HEK293 (cell line): ENCODE results near the gene USP2.

ENCODE experiments used
- CTCF ChIA-PET: fragments of 350-600 bp; formaldehyde crosslinking; extraction: SDS; loops from one replicate; lab custom pipeline; 2021; ENCODE audit warnings: antibody characterized with exemption; lab: Yijun Ruan, JAX
- POLR2A ChIA-PET: fragments of 300-600 bp; formaldehyde crosslinking; extraction: SDS; loops from one replicate; lab custom pipeline; 2020; ENCODE audit warnings: antibody characterized with exemption, inconsistent platforms; lab: Yijun Ruan, JAX
- H3K27ac ChIP-seq: fragments of 200-500 bp; sonication (Bioruptor generic); 2 replicates; pipeline ENCODE4 v1.5.1; 2014; ENCODE audit warnings: low read depth, low read length, control low read depth, inconsistent platforms; ENCODE audit errors: extremely low read depth
- H3K36me3 ChIP-seq, 2 experiments: fragments of 200-500 bp in 1 of 2; sonication (Bioruptor generic) in 1 of 2; 1 replicate in 1 of 2; 2 replicates in 1 of 2; pipeline ENCODE4 v1.5.1; 2014 to 2017; ENCODE audit warnings: inconsistent platforms in 2 of 2, low read length in 2 of 2; ENCODE audit not compliant: control insufficient read depth in 2 of 2, insufficient read depth in 1 of 2
- H3K4me1 ChIP-seq: fragments of 200-500 bp; sonication (Bioruptor generic); 2 replicates; pipeline ENCODE4 v1.5.1; 2014; ENCODE audit warnings: mild to moderate bottlenecking, low read length, inconsistent platforms; ENCODE audit not compliant: control insufficient read depth, insufficient read depth
- H3K4me3 ChIP-seq: 2 replicates; pipeline ENCODE4 v1.5.1; 2011; ENCODE audit warnings: low read depth, mild to moderate bottlenecking, control low read depth, low read length, moderate library complexity
- H3K9me3 ChIP-seq: fragments of 200-500 bp; sonication (Bioruptor generic); 2 replicates; pipeline ENCODE4 v1.5.1; 2014; ENCODE audit warnings: low read depth, low read length, inconsistent platforms; ENCODE audit not compliant: control insufficient read depth, insufficient read depth
- GLIS1 ChIP-seq: fragments of 450-650 bp; formaldehyde crosslinking; IDR thresholded peaks from 2 replicates; pipeline ENCODE4 v1.5.1; 2016; ENCODE audit warnings: missing biosample characterization, missing genetic modification characterization
- HIC1 ChIP-seq: fragments of 450-650 bp; formaldehyde crosslinking; IDR thresholded peaks from 2 replicates; pipeline ENCODE4 v1.5.1; 2016; ENCODE audit warnings: missing biosample characterization, missing genetic modification characterization
- KLF7 ChIP-seq: fragments of 450-650 bp; formaldehyde crosslinking; IDR thresholded peaks from 2 replicates; pipeline ENCODE4 v1.5.1; 2016; ENCODE audit warnings: missing biosample characterization, missing genetic modification characterization, borderline replicate concordance
- PRDM1 ChIP-seq: fragments of 450-650 bp; formaldehyde crosslinking; IDR thresholded peaks from 2 replicates; pipeline ENCODE4; 2016; ENCODE audit warnings: missing biosample characterization, missing genetic modification characterization
- SP2 ChIP-seq: fragments of 450-650 bp; formaldehyde crosslinking; IDR thresholded peaks from 2 replicates; pipeline ENCODE4 v1.5.1; 2016; ENCODE audit warnings: missing biosample characterization, missing genetic modification characterization
- TRIM28 ChIP-seq: IDR thresholded peaks from 2 replicates; pipeline ENCODE4 v1.6.1; 2011; ENCODE audit warnings: low read length, control low read depth, borderline replicate concordance
- ZBTB11 ChIP-seq: fragments of 450-650 bp; formaldehyde crosslinking; conservative IDR thresholded peaks from 2 replicates; pipeline ENCODE4 v1.5.1; 2016; ENCODE audit warnings: low read depth, missing biosample characterization, missing genetic modification characterization
- ZFP3 ChIP-seq: fragments of 450-650 bp; formaldehyde crosslinking; IDR thresholded peaks from 2 replicates; pipeline ENCODE4 v1.5.1; 2016; ENCODE audit warnings: low read depth, missing biosample characterization, missing genetic modification characterization
- ZNF10 ChIP-seq: fragments of 450-650 bp; formaldehyde crosslinking; IDR thresholded peaks from 2 replicates; pipeline ENCODE4 v1.5.1; 2017; ENCODE audit warnings: missing biosample characterization, missing genetic modification characterization
- ZNF112 ChIP-seq: fragments of 450-650 bp; formaldehyde crosslinking; IDR thresholded peaks from 2 replicates; pipeline ENCODE4 v1.5.0; 2017; ENCODE audit warnings: missing biosample characterization, missing genetic modification characterization
- ZNF114 ChIP-seq: fragments of 450-650 bp; formaldehyde crosslinking; IDR thresholded peaks from 2 replicates; pipeline ENCODE4 v1.5.0; 2017; ENCODE audit warnings: missing biosample characterization, missing genetic modification characterization
- ZNF133 ChIP-seq: fragments of 450-650 bp; formaldehyde crosslinking; IDR thresholded peaks from 2 replicates; pipeline ENCODE4 v1.5.1; 2016; ENCODE audit warnings: missing biosample characterization, missing genetic modification characterization
- ZNF157 ChIP-seq: fragments of 450-650 bp; formaldehyde crosslinking; IDR thresholded peaks from 2 replicates; pipeline ENCODE4 v1.5.1; 2016; ENCODE audit warnings: missing biosample characterization, missing genetic modification characterization
- ZNF274 ChIP-seq, 2 experiments: fragments of 200-500 bp in 1 of 2; fragments of 450-650 bp in 1 of 2; sonication (Bioruptor generic) in 1 of 2; formaldehyde crosslinking in 1 of 2; IDR thresholded peaks; 2 replicates each; pipeline versions ENCODE4 v1.5.1 to v1.6.1; 2014 to 2016; ENCODE audit warnings: borderline replicate concordance in 1 of 2, inconsistent platforms in 1 of 2, low read length in 1 of 2, missing biosample characterization in 1 of 2, missing genetic modification characterization in 1 of 2
- ZNF426 ChIP-seq: fragments of 450-650 bp; formaldehyde crosslinking; IDR thresholded peaks from 2 replicates; pipeline ENCODE4 v1.5.1; 2017; ENCODE audit warnings: missing biosample characterization, missing genetic modification characterization, mild to moderate bottlenecking, inconsistent platforms, moderate library complexity
- ZNF521 ChIP-seq: fragments of 450-650 bp; formaldehyde crosslinking; IDR thresholded peaks from 2 replicates; pipeline ENCODE4 v1.5.1; 2017; ENCODE audit warnings: missing biosample characterization, mild to moderate bottlenecking, missing genetic modification characterization
- ZNF530 ChIP-seq: fragments of 450-650 bp; formaldehyde crosslinking; IDR thresholded peaks from 2 replicates; pipeline ENCODE4 v1.5.1; 2016; ENCODE audit warnings: low read depth, missing biosample characterization, missing genetic modification characterization
- ZNF544 ChIP-seq: fragments of 450-650 bp; formaldehyde crosslinking; IDR thresholded peaks from 2 replicates; pipeline ENCODE4 v1.5.0; 2017; ENCODE audit warnings: missing biosample characterization, missing genetic modification characterization
- ZNF626 ChIP-seq: fragments of 450-650 bp; sonication (Bioruptor Pico); formaldehyde crosslinking; IDR thresholded peaks from 2 replicates; pipeline ENCODE4 v1.5.1; 2018; ENCODE audit warnings: missing biosample characterization, missing genetic modification characterization, inconsistent platforms
- ZNF629 ChIP-seq: fragments of 450-650 bp; formaldehyde crosslinking; IDR thresholded peaks from 2 replicates; pipeline ENCODE4 v1.5.1; 2017; ENCODE audit warnings: missing biosample characterization, missing genetic modification characterization
- ZNF670 ChIP-seq: fragments of 450-650 bp; formaldehyde crosslinking; IDR thresholded peaks from 2 replicates; pipeline ENCODE4 v1.5.1; 2016; ENCODE audit warnings: missing biosample characterization, missing genetic modification characterization, low read depth
- ZNF776 ChIP-seq: fragments of 450-650 bp; formaldehyde crosslinking; IDR thresholded peaks from 2 replicates; pipeline ENCODE4 v1.5.0; 2017; ENCODE audit warnings: missing biosample characterization, missing genetic modification characterization, borderline replicate concordance
- TF ChIP-seq, protein P1 (sequence below): fragments of 450-650 bp; formaldehyde crosslinking; optimal IDR thresholded peaks from 2 replicates; pipeline ENCODE3; 2016; ENCODE audit warnings: missing biosample characterization, mild to moderate bottlenecking, missing genetic modification characterization
- TF ChIP-seq, protein P2 (sequence below): fragments of 450-650 bp; formaldehyde crosslinking; IDR thresholded peaks from 2 replicates; pipeline ENCODE4 v1.5.1; 2017; ENCODE audit warnings: missing biosample characterization, missing genetic modification characterization
- TF ChIP-seq, protein P3 (sequence below): fragments of 450-650 bp; formaldehyde crosslinking; IDR thresholded peaks from 2 replicates; pipeline ENCODE4 v1.5.1; 2016; ENCODE audit warnings: missing biosample characterization, missing genetic modification characterization

The USP2 gene

GRCh38 chr11:119420631-119421030 lies 39.1 kb upstream of the USP2 start (continued):
- TF ChIP-seq, protein P1, sequence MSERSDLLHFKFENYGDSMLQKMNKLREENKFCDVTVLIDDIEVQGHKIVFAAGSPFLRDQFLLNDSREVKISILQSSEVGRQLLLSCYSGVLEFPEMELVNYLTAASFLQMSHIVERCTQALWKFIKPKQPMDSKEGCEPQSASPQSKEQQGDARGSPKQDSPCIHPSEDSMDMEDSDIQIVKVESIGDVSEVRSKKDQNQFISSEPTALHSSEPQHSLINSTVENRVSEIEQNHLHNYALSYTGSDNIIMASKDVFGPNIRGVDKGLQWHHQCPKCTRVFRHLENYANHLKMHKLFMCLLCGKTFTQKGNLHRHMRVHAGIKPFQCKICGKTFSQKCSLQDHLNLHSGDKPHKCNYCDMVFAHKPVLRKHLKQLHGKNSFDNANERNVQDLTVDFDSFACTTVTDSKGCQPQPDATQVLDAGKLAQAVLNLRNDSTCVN (tag by site-specific recombination): no peak
- TF ChIP-seq ZNF10 (tag by site-specific recombination) (no peak), ZNF626 (tag by site-specific recombination) (no peak)
- TF ChIP-seq, protein P2, sequence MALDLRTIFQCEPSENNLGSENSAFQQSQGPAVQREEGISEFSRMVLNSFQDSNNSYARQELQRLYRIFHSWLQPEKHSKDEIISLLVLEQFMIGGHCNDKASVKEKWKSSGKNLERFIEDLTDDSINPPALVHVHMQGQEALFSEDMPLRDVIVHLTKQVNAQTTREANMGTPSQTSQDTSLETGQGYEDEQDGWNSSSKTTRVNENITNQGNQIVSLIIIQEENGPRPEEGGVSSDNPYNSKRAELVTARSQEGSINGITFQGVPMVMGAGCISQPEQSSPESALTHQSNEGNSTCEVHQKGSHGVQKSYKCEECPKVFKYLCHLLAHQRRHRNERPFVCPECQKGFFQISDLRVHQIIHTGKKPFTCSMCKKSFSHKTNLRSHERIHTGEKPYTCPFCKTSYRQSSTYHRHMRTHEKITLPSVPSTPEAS (tag by site-specific recombination): no peak

DNA sequence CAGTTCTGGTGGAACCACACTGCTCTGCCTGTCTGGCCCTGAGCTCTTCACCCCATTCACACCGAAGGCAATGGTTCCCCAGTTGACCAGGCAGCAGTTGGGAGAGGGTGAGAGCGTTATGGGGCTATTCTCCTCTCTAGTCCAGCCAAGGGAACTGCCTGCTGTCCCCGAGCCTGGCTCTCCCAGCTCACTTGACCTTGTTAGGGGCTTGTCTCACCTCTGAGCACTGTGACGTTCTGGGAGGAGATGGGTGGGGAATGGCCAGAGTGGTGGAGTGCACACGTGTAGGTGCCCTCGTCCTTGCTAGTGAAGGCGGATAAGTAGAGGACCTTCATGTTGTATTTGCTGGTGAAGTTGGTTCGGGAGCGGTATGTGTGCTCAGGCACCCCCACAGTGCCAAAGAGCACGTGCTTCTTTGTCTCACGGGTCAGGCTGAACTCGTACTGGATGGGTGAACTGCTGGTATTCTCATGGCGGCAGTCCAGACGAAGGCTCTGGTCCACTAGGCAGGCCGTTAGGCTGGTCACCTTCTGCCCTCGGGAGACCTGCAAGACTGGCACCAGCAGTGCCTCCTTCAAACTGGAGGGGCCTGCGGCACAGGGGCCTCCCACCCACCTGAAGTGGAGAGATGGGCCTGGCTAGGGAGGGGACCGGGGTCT lies 38.5 kb upstream of the USP2 start:
- POLR2A ChIA-PET: no interaction called here
- no peak for TF ChIP-seq ZNF426 (tag by site-specific recombination)
- TF ChIP-seq ZNF521 (tag by site-specific recombination): no peak
- TF ChIP-seq ZFP3 (tag by site-specific recombination): no peak
- TF ChIP-seq ZNF274 (IDR thresholded peaks at IDR 0.05; ENCODE audit: low read length): no peak
- TF ChIP-seq ZNF274 (tag by site-specific recombination; IDR thresholded peaks at IDR 0.05; ENCODE audit: borderline replicate concordance): no peak
- no peak for TF ChIP-seq ZNF157 (tag by site-specific recombination)
- no peak for TF ChIP-seq TRIM28
- no peak overlapping the region for H3K4me3 ChIP-seq
- CTCF ChIA-PET: interaction anchor here (0.7 kb wide), 1 partner anchor 13 kb away, joined by 3 read pairs; no protein-coding TSS in a partner anchor
- H3K4me1 ChIP-seq: no peaks in the 10 kb centered on the region
- no peaks in the 10 kb centered on the region for H3K36me3 ChIP-seq
- no peaks in the 10 kb centered on the region for H3K9me3 ChIP-seq
- H3K27ac ChIP-seq: no peak overlapping the region

DNA sequence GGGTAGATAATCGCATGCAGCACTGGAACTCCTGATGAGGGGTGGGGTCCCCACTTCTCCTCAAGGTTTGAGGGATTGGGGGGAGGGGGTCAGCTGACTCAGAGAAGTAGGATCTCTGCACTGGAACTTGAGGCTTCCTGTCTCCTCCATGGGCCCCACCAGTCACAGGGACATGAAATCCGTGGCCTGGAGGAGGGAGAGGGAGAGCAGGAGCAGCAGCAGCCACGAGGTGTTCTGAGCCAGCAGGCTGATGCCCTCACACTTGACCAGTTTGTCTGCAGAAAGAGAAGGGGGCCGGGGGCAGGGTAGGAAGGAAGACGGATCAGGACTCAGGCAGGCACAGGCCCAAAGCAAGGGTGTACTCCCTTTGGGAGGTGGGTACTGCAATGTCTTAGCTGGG lies 37.8 kb upstream of the USP2 start:
- ChIA-PET CTCF (interaction anchor here (0.7 kb wide), 1 partner anchor 13 kb away, joined by 3 read pairs; no protein-coding TSS in a partner anchor), POLR2A (no interaction called here)
- no peak overlapping the region for H3K27ac ChIP-seq
- no peak for TF ChIP-seq ZNF114 (tag by site-specific recombination)
- TF ChIP-seq HIC1 (tag by site-specific recombination): no peak
- no peak for TF ChIP-seq ZNF133 (tag by site-specific recombination)
- no peak for TF ChIP-seq SP2 (tag by site-specific recombination)
- no peak for TF ChIP-seq PRDM1
- TF ChIP-seq ZNF530: no peak
- no peak for TF ChIP-seq ZNF544 (tag by site-specific recombination)
- no peak for TF ChIP-seq GLIS1 (tag by site-specific recombination)
- no peak for TF ChIP-seq KLF7 (tag by site-specific recombination)
- TF ChIP-seq, protein P3, sequence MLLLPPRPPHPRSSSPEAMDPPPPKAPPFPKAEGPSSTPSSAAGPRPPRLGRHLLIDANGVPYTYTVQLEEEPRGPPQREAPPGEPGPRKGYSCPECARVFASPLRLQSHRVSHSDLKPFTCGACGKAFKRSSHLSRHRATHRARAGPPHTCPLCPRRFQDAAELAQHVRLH: no peak
- no peak for TF ChIP-seq ZNF112 (tag by site-specific recombination)
- no peak for TF ChIP-seq ZBTB11 (tag by site-specific recombination)
- no peak for TF ChIP-seq ZNF670 (tag by site-specific recombination)
- TF ChIP-seq ZNF776 (tag by site-specific recombination): no peak
- no peak for TF ChIP-seq ZNF629 (tag by site-specific recombination)

More for the DNA sequence above, 37.8 kb upstream of the USP2 start:
- H3K9me3 ChIP-seq: no peaks in the 10 kb centered on the region
- H3K4me1 ChIP-seq: no peaks in the 10 kb centered on the region
- H3K36me3 ChIP-seq: no peaks in the 10 kb centered on the region
- H3K4me3 ChIP-seq: no peak overlapping the region
